ENCODE data around the gene ENOX2. TPM values are rescaled to one million over a fixed set of nuclear protein-coding genes. Genes with fewer than 3 reads are reported as not detected.

Gene ENOX2
- total and polyA plus RNA-seq, 2 of the 13 experiments (the other 11 are each of a cell fraction or from before 2014, with no cell fraction given): 5.9 to 8.5 TPM

DNA sequence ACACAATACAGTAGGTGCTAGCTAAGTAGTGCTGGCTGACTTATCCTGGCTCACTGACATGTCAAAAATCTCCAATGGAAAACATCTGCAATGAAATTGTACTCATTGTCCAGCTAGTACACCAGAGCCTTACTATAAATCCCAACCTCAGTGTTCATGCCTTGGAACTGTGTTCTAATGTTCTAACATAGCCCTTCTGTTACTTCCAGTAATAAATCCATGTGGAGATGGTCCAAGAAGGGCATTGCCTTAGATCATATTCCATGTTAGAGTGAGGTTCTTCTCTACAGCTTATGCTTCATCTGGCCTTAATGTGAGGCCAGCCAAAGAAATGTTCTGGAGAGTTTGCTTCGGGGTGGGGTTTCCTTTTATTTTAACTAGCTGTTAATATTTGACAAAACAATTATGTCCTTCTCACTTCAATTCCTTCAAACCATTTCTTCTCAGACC, 25.1 kb downstream of the ENOX2 start:
- no peak for ATAC-seq
- Histone ChIP-seq H3K27me3 (ENCODE audit: control insufficient read depth in 1 of 2, insufficient read depth in 2 of 2, low read length in 2 of 2) (no peaks in the 10 kb centered on the region), H3K79me2 (ENCODE audit: insufficient read depth, low read length) (no peaks in the 10 kb centered on the region), H3K36me3 (replicated peaks in 1 of 2; ENCODE audit: control insufficient read depth in 1 of 2, insufficient read depth in 2 of 2, low read length in 2 of 2) (no peaks in the 10 kb centered on the region), H3K4me2 (ENCODE audit: low read depth, low read length) (no peak overlapping the region), H3K27ac (ENCODE audit: extremely low read length, insufficient read depth, low read length) (no peak overlapping the region), H4K20me1 (ENCODE audit: insufficient read depth, low read length) (no peaks in the 10 kb centered on the region), H3K9ac (ENCODE audit: insufficient read depth, low read depth, low read length) (no peak overlapping the region), H3K4me1 (ENCODE audit: insufficient read depth, low read length) (no peaks in the 10 kb centered on the region), H2AFZ (ENCODE audit: low read length) (no peak overlapping the region), H3K4me3 (replicated peaks in 1 of 3; ENCODE audit: insufficient read depth in 1 of 3, low read depth in 2 of 3, low read length in 3 of 3) (no peak overlapping the region), H3K9me3 (ENCODE audit: low read length) (no peaks in the 10 kb centered on the region)
- WGBS (ENCODE audit: low lambda C conversion rate): 94% methylated on average over 1 of the region's 1 CpG
- in situ Hi-C loops (cut with HindIII; ENCODE audit: extremely low pct_ligation_motif_present, low pct_unique_long_range_greater_than_20kb) (no loop called here), intact Hi-C loops (cut with micrococcal nuclease; ENCODE audit: unreplicated experiment) (no loop called here)
- CTCF ChIA-PET (ENCODE audit: low intra/inter-chr PET ratio, low total read pairs): no interaction called here
- no peak for TF ChIP-seq ZNF343 (CRISPR knock-in tag; IDR thresholded peaks at IDR 0.05)
- TF ChIP-seq ZNF660 (CRISPR knock-in tag; IDR thresholded peaks at IDR 0.05; ENCODE audit: borderline replicate concordance, low read depth): no peak
- TF ChIP-seq ZNF839 (CRISPR knock-in tag; IDR thresholded peaks at IDR 0.05; ENCODE audit: borderline replicate concordance): no peak
- TF ChIP-seq ZMYM2 (CRISPR knock-in tag; IDR thresholded peaks at IDR 0.05): no peak
- TF ChIP-seq, protein P1, sequence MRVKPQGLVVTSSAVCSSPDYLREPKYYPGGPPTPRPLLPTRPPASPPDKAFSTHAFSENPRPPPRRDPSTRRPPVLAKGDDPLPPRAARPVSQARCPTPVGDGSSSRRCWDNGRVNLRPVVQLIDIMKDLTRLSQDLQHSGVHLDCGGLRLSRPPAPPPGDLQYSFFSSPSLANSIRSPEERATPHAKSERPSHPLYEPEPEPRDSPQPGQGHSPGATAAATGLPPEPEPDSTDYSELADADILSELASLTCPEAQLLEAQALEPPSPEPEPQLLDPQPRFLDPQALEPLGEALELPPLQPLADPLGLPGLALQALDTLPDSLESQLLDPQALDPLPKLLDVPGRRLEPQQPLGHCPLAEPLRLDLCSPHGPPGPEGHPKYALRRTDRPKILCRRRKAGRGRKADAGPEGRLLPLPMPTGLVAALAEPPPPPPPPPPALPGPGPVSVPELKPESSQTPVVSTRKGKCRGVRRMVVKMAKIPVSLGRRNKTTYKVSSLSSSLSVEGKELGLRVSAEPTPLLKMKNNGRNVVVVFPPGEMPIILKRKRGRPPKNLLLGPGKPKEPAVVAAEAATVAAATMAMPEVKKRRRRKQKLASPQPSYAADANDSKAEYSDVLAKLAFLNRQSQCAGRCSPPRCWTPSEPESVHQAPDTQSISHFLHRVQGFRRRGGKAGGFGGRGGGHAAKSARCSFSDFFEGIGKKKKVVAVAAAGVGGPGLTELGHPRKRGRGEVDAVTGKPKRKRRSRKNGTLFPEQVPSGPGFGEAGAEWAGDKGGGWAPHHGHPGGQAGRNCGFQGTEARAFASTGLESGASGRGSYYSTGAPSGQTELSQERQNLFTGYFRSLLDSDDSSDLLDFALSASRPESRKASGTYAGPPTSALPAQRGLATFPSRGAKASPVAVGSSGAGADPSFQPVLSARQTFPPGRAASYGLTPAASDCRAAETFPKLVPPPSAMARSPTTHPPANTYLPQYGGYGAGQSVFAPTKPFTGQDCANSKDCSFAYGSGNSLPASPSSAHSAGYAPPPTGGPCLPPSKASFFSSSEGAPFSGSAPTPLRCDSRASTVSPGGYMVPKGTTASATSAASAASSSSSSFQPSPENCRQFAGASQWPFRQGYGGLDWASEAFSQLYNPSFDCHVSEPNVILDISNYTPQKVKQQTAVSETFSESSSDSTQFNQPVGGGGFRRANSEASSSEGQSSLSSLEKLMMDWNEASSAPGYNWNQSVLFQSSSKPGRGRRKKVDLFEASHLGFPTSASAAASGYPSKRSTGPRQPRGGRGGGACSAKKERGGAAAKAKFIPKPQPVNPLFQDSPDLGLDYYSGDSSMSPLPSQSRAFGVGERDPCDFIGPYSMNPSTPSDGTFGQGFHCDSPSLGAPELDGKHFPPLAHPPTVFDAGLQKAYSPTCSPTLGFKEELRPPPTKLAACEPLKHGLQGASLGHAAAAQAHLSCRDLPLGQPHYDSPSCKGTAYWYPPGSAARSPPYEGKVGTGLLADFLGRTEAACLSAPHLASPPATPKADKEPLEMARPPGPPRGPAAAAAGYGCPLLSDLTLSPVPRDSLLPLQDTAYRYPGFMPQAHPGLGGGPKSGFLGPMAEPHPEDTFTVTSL (CRISPR knock-in tag; IDR thresholded peaks at IDR 0.05; ENCODE audit: borderline replicate concordance): no peak
- TF ChIP-seq TAF1 (CRISPR knock-in tag; IDR thresholded peaks at IDR 0.05): no peak
- POLR2A ChIA-PET: no interaction called here
- FAIRE-seq: no peak
- no peak for DNase-seq (ENCODE audit: low spot score)
- BruUV-seq (replicated peaks): no TSS peak

Data from HepG2 (cell line).